ENCODE results near the gene RFTN1. TPM values are rescaled to one million over a fixed set of nuclear protein-coding genes. Genes with fewer than 3 reads are reported as not detected.

The RFTN1 gene
- total and polyA plus RNA-seq, 4 donors = 4.4 to 20.4 (median 11.9) TPM

GRCh38 chr3:16338999-16339398, 174.5 kb downstream of the RFTN1 start:
- H3K9ac ChIP-seq (ENCODE audit: low read depth in 1 of 2, low read length in 2 of 2) = no peak overlapping the region
- WGBS = 67% methylated on average over 1 of the region's 1 CpG

GRCh38 chr3:16337856-16338540, 175.5 kb downstream of the RFTN1 start:
- Histone ChIP-seq H3K9me3 (ENCODE audit: control insufficient read depth in 4 of 4, low read length in 3 of 4) (no peaks in the 10 kb centered on the region), H3K4me3 (ENCODE audit: low read depth in 1 of 3, low read length in 3 of 3) (no peak overlapping the region), H3K4me1 (ENCODE audit: control insufficient read depth in 4 of 4, insufficient read depth in 4 of 4, low read length in 3 of 4) (peaks cover 1 to 4% (median 3%) of the 10 kb centered on the region in 4 donors), H3K36me3 (ENCODE audit: control insufficient read depth in 4 of 4, insufficient read depth in 3 of 4, low read depth in 1 of 4, low read length in 3 of 4) (peaks cover 0 to 4% (median 0%) of the 10 kb centered on the region in 4 donors), H3K9ac (ENCODE audit: low read depth in 1 of 2, low read length in 2 of 2) (no peak overlapping the region), H3K27me3 (ENCODE audit: control insufficient read depth in 4 of 4, insufficient read depth in 4 of 4, low read length in 3 of 4) (no peaks in the 10 kb centered on the region), H3K27ac (ENCODE audit: low read depth in 1 of 2, low read length in 2 of 2) (no peak overlapping the region)
- no peak for DNase-seq (ENCODE audit: low spot score)
- 74% methylated on average over 15 of the region's 15 CpGs for WGBS
- TF ChIP-seq RXRA (IDR thresholded peaks at IDR 0.05) (no peak), JUND (IDR thresholded peaks at IDR 0.05) (no peak)

More at GRCh38 chr3:16338999-16339398, 174.5 kb downstream of the RFTN1 start:
- TF ChIP-seq FOXA1 (IDR thresholded peaks at IDR 0.05) = no peak
- peak in 1 of 2 donors; percentile 32 for TF ChIP-seq JUND (IDR thresholded peaks at IDR 0.05)
- Histone ChIP-seq H3K27me3 (ENCODE audit: control insufficient read depth in 4 of 4, insufficient read depth in 4 of 4, low read length in 3 of 4) (no peaks in the 10 kb centered on the region), H3K4me3 (ENCODE audit: low read depth in 1 of 3, low read length in 3 of 3) (no peak overlapping the region), H3K4me1 (ENCODE audit: control insufficient read depth in 4 of 4, insufficient read depth in 4 of 4, low read length in 3 of 4) (peaks cover 0 to 2% (median 0%) of the 10 kb centered on the region in 4 donors), H3K27ac (ENCODE audit: low read depth in 1 of 2, low read length in 2 of 2) (peak overlapping the region in 1 of 2 donors; percentile 11), H3K9me3 (ENCODE audit: control insufficient read depth in 4 of 4, low read length in 3 of 4) (no peaks in the 10 kb centered on the region), H3K36me3 (ENCODE audit: control insufficient read depth in 4 of 4, insufficient read depth in 3 of 4, low read depth in 1 of 4, low read length in 3 of 4) (peaks cover 0 to 4% (median 2%) of the 10 kb centered on the region in 4 donors)
- no peak for DNase-seq (ENCODE audit: low spot score)

GRCh38 chr3:16336825-16337224, 176.7 kb downstream of the RFTN1 start:
- TF ChIP-seq REST (IDR thresholded peaks at IDR 0.05) (no peak), FOXA2 (IDR thresholded peaks at IDR 0.05) (no peak), GABPA (IDR thresholded peaks at IDR 0.05 in 1 of 2, conservative IDR thresholded peaks at IDR 0.05 in 1 of 2) (no peak), RAD21 (IDR thresholded peaks at IDR 0.05) (no peak), CTCF (IDR thresholded peaks at IDR 0.05; ENCODE audit: low read depth, low read length, missing input control) (no peak), HNF4G (IDR thresholded peaks at IDR 0.05) (no peak), TAF1 (conservative IDR thresholded peaks at IDR 0.05) (no peak), EGR1 (IDR thresholded peaks at IDR 0.05; ENCODE audit: low read depth in 2 of 2) (no peak)
- Histone ChIP-seq H3K27ac (ENCODE audit: low read depth in 1 of 2, low read length in 2 of 2) (no peak overlapping the region), H3K9ac (ENCODE audit: low read depth in 1 of 2, low read length in 2 of 2) (no peak overlapping the region), H3K9me3 (ENCODE audit: control insufficient read depth in 4 of 4, low read length in 3 of 4) (no peaks in the 10 kb centered on the region), H3K4me3 (ENCODE audit: low read depth in 1 of 3, low read length in 3 of 3) (no peak overlapping the region), H3K27me3 (ENCODE audit: control insufficient read depth in 4 of 4, insufficient read depth in 4 of 4, low read length in 3 of 4) (no peaks in the 10 kb centered on the region), H3K4me1 (ENCODE audit: control insufficient read depth in 4 of 4, insufficient read depth in 4 of 4, low read length in 3 of 4) (peaks cover 1 to 4% (median 3%) of the 10 kb centered on the region in 4 donors), H3K36me3 (ENCODE audit: control insufficient read depth in 4 of 4, insufficient read depth in 3 of 4, low read depth in 1 of 4, low read length in 3 of 4) (peaks cover 0 to 4% (median 0%) of the 10 kb centered on the region in 4 donors)
- WGBS = 95% methylated on average over 6 of the region's 6 CpGs
- DNase-seq (ENCODE audit: low spot score) = no peak

All from liver (tissue), 9 donors.